Coronary artery (tissue), 2 donors: ENCODE results near the gene AURKA.

ENCODE experiments used
- DNase-seq: peaks from one replicate; pipeline ENCODE4 v3.0.0-alpha.2; 2017; ENCODE audit warnings: low spot score
- H3K27ac ChIP-seq, 2 donors: fragments of 200-600 bp; sonication (generic); one replicate each; pipeline ENCODE4 v1.5.1; 2016 to 2019
- H3K4me3 ChIP-seq: fragments of 200-600 bp; sonication (generic); 2 replicates; pipeline ENCODE4 v1.5.1; 2016; ENCODE audit warnings: mild to moderate bottlenecking, moderate library complexity
- CTCF ChIP-seq: fragments of 200-600 bp; sonication (generic); IDR thresholded peaks from one replicate; pipeline ENCODE4 v1.5.1; 2019; ENCODE audit warnings: antibody characterized with exemption

AURKA gene

GRCh38 chr20:56422824-56423189, 30.8 kb upstream of the AURKA start:
- Histone ChIP-seq H3K4me3 (no peak overlapping the region), H3K27ac (peak overlapping the region in 1 of 2 donors; percentile 13)
- TF ChIP-seq CTCF: no peak
- no peak for DNase-seq

- H3K27ac ChIP-seq: peak overlapping the region in 1 of 2 donors; percentile 32
- no peak for DNase-seq
- TF ChIP-seq CTCF: no peak
These were observed 30.2 kb upstream of the AURKA start for GRCh38 chr20:56422076-56422823.

GRCh38 chr20:56420940-56421688, 29.1 kb upstream of the AURKA start:
- no peak overlapping the region for H3K27ac ChIP-seq
- no peak for TF ChIP-seq CTCF
- DNase-seq: no peak

More at GRCh38 chr20:56422076-56422823, 30.2 kb upstream of the AURKA start:
- H3K4me3 ChIP-seq: no peak overlapping the region

GRCh38 chr20:56420028-56420427, 28.0 kb upstream of the AURKA start:
- H3K4me3 ChIP-seq: no peak overlapping the region
- DNase-seq: no peak
- TF ChIP-seq CTCF: no peak
- H3K27ac ChIP-seq: no peak overlapping the region

More at GRCh38 chr20:56420940-56421688, 29.1 kb upstream of the AURKA start:
- H3K4me3 ChIP-seq: no peak overlapping the region

- TF ChIP-seq CTCF: no peak
- peak overlapping the region in 1 of 2 donors; percentile 68 for H3K27ac ChIP-seq
- no peak for DNase-seq
- H3K4me3 ChIP-seq: no peak overlapping the region
These were observed 26.4 kb upstream of the AURKA start for GRCh38 chr20:56418385-56418861.

GRCh38 chr20:56417911-56418310, 25.9 kb upstream of the AURKA start:
- no peak for TF ChIP-seq CTCF
- no peak overlapping the region for H3K4me3 ChIP-seq
- H3K27ac ChIP-seq: peak overlapping the region in 1 of 2 donors; percentile 68
- DNase-seq: no peak
